Transverse colon (tissue), 4 donors: ENCODE data around the gene DSG1. TPM values are rescaled to one million over a fixed set of nuclear protein-coding genes. Genes with fewer than 3 reads are reported as not detected.
"Not testable (repeated sequence)": the region's sequence is repeated elsewhere in the genome, so short reads cannot be mapped to it uniquely, and the experiment has no call there.

Experiments used
- DNase-seq: peaks from one replicate; pipeline ENCODE4 v3.0.0-alpha.2; 2019
- H3K27ac ChIP-seq, 4 donors: fragments of 200-600 bp; sonication (generic); 2 replicates each; pipeline ENCODE4 v1.5.1; 2016 to 2018; ENCODE audit warnings: inconsistent platforms in 4 of 4
- H3K27me3 ChIP-seq: fragments of 200-600 bp; sonication (generic); 2 replicates; pipeline ENCODE4 v1.5.1; 2017; ENCODE audit warnings: inconsistent platforms
- H3K36me3 ChIP-seq, 4 donors: fragments of 200-600 bp; sonication (generic); 2 replicates each; pipeline ENCODE4 v1.5.1; 2017 to 2019; ENCODE audit warnings: inconsistent platforms in 4 of 4
- H3K4me1 ChIP-seq, 4 donors: fragments of 200-600 bp; sonication (generic); 2 replicates each; pipeline ENCODE4 v1.5.1; 2017 to 2020; ENCODE audit warnings: inconsistent platforms in 4 of 4
- H3K4me3 ChIP-seq, 4 donors: fragments of 200-600 bp; sonication (generic); 1 replicate in 1 of 4; 2 replicates in 3 of 4; pipeline versions ENCODE4 v1.5.1 to v1.6.1; 2017 to 2019; ENCODE audit warnings: inconsistent platforms in 4 of 4
- H3K9me3 ChIP-seq, 2 donors: fragments of 200-600 bp; sonication (generic); 2 replicates each; pipeline ENCODE4 v1.5.1; 2017 to 2019; ENCODE audit warnings: inconsistent platforms in 2 of 2
- EP300 ChIP-seq: sonication (generic); formaldehyde crosslinking; IDR thresholded peaks from one replicate; pipeline ENCODE4 v1.6.1; 2017; ENCODE audit warnings: antibody characterized with exemption, low read depth
- POLR2A ChIP-seq: fragments of 450-650 bp; IDR thresholded peaks from one replicate; pipeline ENCODE4 v1.6.1; 2016; ENCODE audit warnings: antibody characterized with exemption, mild to moderate bottlenecking, moderate library complexity
- POLR2AphosphoS5 ChIP-seq, 3 donors: sonication (generic); formaldehyde crosslinking; IDR thresholded peaks; one replicate each; pipeline ENCODE4 v1.6.1; 2016; ENCODE audit warnings: antibody characterized with exemption in 3 of 3
- WGBS, 2 donors: methylation state at CpG; one replicate each; pipeline ENCODE4 v1.1.5; 2018; ENCODE audit warnings: low coverage in 1 of 2; 5-methylcytosine and 5-hydroxymethylcytosine counted together
- in situ Hi-C, 4 donors: fragments of 200-750 bp; cut with MboI; loops; one replicate each; pipeline versions ENCODE4 v1.15.0 to v1.15.1; 2017; ENCODE audit warnings: low sequenced_read_pairs in 3 of 4, low pct_ligation_motif_present in 1 of 4, low pct_unique_long_range_greater_than_20kb in 1 of 4
- intact Hi-C: fragments of 100-400 bp; cut with DNase I; formaldehyde crosslinking; loops from one replicate; pipeline ENCODE4 v1.15.1; 2023; ENCODE audit warnings: low total_unique reads
- total RNA-seq, 4 donors: library from RNA; depleted of rRNA; stranded (reverse); fragments of >200 nt; gene quantifications; one replicate each; pipeline ENCODE4 v1.1.0, GENCODE V29; 2016
- TF ChIP-seq, protein P1 (sequence below), 5 experiments: fragments of 200-600 bp in 3 of 5; fragments of 450-650 bp in 2 of 5; sonication (generic) in 3 of 5; IDR thresholded peaks; 1 replicate in 2 of 5; 2 replicates in 3 of 5; pipeline ENCODE4 v1.5.1; 2016 to 2017; ENCODE audit warnings: antibody characterized with exemption in 5 of 5, inconsistent platforms in 3 of 5, mild to moderate bottlenecking in 2 of 5, moderate library complexity in 1 of 5

DSG1 gene
- total RNA-seq, 4 donors from 2014 or later = 0.16 TPM; not detected in 3

DNA sequence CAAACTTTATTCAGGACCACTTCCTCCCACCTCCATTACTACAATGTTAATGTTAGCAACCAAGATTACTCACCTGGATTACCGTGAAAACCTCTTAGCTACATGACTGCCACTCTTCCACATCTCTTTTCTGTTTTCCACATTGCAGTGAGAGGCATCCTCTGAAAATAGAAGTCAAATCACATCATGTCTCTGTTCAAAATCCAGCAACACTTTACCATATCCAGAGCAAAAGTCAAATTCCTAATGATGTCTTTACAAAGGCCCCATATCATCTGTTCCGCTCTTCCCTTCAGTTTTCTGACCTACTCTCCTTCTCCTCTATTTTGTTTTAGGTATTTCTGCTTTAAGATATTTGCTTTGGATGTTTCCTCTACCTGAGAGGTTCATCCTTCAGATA, 37.5 kb upstream of the DSG1 start:
- 67 to 100% methylated on average over 1 to 2 of the region's 2 CpGs for WGBS, 2 donors
- Histone ChIP-seq H3K27me3 (no peaks in the 10 kb centered on the region), H3K36me3 (no peaks in the 10 kb centered on the region), H3K4me1 (peaks cover 0 to 24% (median 8%) of the 10 kb centered on the region in 4 donors), H3K27ac (no peak overlapping the region), H3K9me3 (no peaks in the 10 kb centered on the region), H3K4me3 (no peak overlapping the region)
- in situ Hi-C loops = loop anchor here in 2 of 4 donors (25.0 kb wide), 1 partner anchor 107 kb away; the partner anchor contains the start of gene DSG4 (in 2 of the 2)
- TF ChIP-seq POLR2AphosphoS5 (IDR thresholded peaks at IDR 0.05) (no peak), POLR2A (no peak), EP300 (no peak)
- TF ChIP-seq, protein P1, sequence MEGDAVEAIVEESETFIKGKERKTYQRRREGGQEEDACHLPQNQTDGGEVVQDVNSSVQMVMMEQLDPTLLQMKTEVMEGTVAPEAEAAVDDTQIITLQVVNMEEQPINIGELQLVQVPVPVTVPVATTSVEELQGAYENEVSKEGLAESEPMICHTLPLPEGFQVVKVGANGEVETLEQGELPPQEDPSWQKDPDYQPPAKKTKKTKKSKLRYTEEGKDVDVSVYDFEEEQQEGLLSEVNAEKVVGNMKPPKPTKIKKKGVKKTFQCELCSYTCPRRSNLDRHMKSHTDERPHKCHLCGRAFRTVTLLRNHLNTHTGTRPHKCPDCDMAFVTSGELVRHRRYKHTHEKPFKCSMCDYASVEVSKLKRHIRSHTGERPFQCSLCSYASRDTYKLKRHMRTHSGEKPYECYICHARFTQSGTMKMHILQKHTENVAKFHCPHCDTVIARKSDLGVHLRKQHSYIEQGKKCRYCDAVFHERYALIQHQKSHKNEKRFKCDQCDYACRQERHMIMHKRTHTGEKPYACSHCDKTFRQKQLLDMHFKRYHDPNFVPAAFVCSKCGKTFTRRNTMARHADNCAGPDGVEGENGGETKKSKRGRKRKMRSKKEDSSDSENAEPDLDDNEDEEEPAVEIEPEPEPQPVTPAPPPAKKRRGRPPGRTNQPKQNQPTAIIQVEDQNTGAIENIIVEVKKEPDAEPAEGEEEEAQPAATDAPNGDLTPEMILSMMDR (IDR thresholded peaks at IDR 0.05) = no peak
- no peak for DNase-seq
- intact Hi-C loops = no loop called here

DNA sequence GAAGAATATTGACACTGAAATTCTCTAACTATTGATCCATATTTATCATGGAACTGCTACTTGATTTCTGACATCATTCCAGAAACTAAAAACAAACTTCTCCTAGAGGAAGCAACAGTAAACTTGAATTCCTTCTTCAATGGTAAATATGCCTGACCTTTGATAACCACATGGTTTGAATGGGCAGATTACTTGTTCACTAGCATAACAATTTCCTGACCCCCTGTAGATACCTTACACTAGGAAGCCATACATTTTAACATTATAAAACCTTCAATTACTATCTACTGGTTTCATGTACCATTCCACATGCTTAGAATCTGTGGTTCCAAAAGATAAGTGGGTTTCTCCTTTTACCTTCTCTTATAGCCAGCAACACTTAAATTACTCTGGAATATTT, 36.5 kb upstream of the DSG1 start:
- peaks cover 0 to 14% (median 2%) of the 10 kb centered on the region in 4 donors for H3K4me1 ChIP-seq
- in situ Hi-C loops = loop anchor here in 2 of 4 donors (25.0 kb wide), 1 partner anchor 106 kb away; the partner anchor contains the start of gene DSG4 (in 2 of the 2)
- no peak overlapping the region for H3K4me3 ChIP-seq
- no peaks in the 10 kb centered on the region for H3K36me3 ChIP-seq
- H3K27me3 ChIP-seq = no peaks in the 10 kb centered on the region
- TF ChIP-seq, protein P1 (IDR thresholded peaks at IDR 0.05) = no peak
- TF ChIP-seq EP300 (no peak), POLR2A (no peak), POLR2AphosphoS5 (IDR thresholded peaks at IDR 0.05) (no peak)
- no peak overlapping the region for H3K27ac ChIP-seq
- no peaks in the 10 kb centered on the region for H3K9me3 ChIP-seq
- intact Hi-C loops = no loop called here
- DNase-seq = no peak

DNA sequence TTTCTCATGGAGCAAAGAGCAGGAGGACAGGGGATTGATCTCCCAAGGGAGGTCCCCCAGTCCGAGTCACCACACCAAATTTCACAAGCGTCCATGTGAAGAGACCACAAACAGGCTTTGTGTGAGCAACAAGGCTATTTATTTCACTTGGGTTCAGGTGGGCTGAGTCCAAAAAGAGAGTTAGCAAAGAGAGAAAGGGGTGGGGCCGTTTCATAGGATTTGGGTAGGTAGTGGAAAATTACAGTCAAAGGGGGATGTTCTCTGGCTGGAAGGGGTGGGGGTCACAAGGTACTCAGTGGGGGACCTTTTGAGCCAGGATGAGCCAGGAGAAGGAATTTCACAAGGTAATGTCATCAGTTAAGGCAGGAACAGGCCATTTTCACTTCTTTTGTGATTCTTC, 28.5 kb upstream of the DSG1 start:
- H3K4me1 ChIP-seq, H3K27me3 ChIP-seq, DNase-seq, intact Hi-C loops, H3K27ac ChIP-seq, H3K4me3 ChIP-seq, H3K36me3 ChIP-seq: not testable (repeated sequence)
- 59 to 60% methylated on average over 2 to 3 of the region's 3 CpGs for WGBS, 2 donors
- H3K9me3 ChIP-seq = peaks cover 12 to 13% of the 10 kb centered on the region in 2 donors
- in situ Hi-C loops = loop anchor here in 2 of 4 donors (25.0 kb wide), 1 partner anchor 98 kb away; the partner anchor contains the start of gene DSG4 (in 2 of the 2)

DNA sequence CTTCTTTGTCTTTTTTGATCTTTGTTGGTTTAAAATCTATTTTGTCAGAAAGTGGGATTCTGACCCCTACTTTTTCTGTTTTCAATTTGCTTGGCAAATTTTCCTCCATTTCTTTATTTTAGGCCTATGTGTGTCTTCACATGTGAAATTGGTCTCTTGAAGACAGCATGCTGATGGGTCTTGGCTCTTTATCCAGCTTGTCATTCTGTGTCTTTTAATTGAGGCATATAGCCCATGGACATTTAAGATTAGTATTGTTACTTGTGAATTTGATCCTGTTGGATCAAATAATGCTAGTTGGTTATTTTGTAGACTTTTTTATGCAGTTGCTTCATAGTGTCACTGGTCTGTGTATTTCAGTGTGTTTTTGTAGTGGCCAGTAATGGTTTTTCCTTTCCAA, 26.3 kb upstream of the DSG1 start:
- no peak overlapping the region for H3K27ac ChIP-seq
- no peaks in the 10 kb centered on the region for H3K4me1 ChIP-seq
- TF ChIP-seq POLR2A = no peak
- TF ChIP-seq, protein P1 (IDR thresholded peaks at IDR 0.05) = no peak
- no peak for TF ChIP-seq EP300
- no peak for TF ChIP-seq POLR2AphosphoS5 (IDR thresholded peaks at IDR 0.05)
- no peaks in the 10 kb centered on the region for H3K36me3 ChIP-seq
- no peak overlapping the region for H3K4me3 ChIP-seq
- H3K27me3 ChIP-seq = no peaks in the 10 kb centered on the region
- DNase-seq = no peak
- intact Hi-C loops = no loop called here
- peaks cover 12 to 13% of the 10 kb centered on the region in 2 donors for H3K9me3 ChIP-seq
- in situ Hi-C loops = loop anchor here in 2 of 4 donors (25.0 kb wide), 1 partner anchor 96 kb away; the partner anchor contains the start of gene DSG4 (in 2 of the 2)

DNA sequence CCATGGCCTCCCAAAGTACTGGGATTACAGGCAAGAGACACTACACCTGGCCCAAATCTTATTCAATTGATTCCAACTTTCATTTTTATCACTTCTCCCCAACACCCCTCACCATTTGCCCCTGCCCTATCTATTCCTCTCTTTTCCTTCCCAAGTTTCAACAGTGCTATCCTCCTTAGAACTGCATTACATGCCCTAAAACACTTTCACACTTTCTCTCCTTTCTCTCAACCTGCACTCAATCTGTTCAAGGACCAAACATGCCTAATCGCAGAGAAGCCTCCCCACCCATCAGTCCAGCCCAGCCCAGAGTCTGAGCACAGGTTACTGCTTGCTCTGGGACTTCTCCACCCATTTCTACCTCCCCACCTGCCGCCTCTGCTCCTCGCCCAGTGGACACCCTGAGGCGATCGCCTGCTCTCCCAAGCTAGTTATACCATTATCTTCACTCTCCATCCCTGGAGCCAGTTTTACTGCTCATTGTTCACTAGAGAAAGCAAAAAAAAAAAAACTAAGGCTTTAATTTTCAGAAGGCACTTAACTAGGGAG, 23.7 kb upstream of the DSG1 start:
- H3K4me1 ChIP-seq = no peaks in the 10 kb centered on the region
- in situ Hi-C loops = loop anchor here in 2 of 4 donors (25.0 kb wide), 1 partner anchor 93 kb away; the partner anchor contains the start of gene DSG4 (in 2 of the 2)
- DNase-seq = no peak
- TF ChIP-seq POLR2AphosphoS5 (IDR thresholded peaks at IDR 0.05) (no peak), EP300 (no peak), POLR2A (no peak)
- TF ChIP-seq, protein P1 (IDR thresholded peaks at IDR 0.05) = no peak
- no peak overlapping the region for H3K4me3 ChIP-seq
- intact Hi-C loops = no loop called here
- H3K9me3 ChIP-seq = peaks cover 12 to 13% of the 10 kb centered on the region in 2 donors
- no peaks in the 10 kb centered on the region for H3K36me3 ChIP-seq
- H3K27ac ChIP-seq = no peak overlapping the region
- 89 to 93% methylated on average over 3 to 5 of the region's 5 CpGs for WGBS, 2 donors
- no peaks in the 10 kb centered on the region for H3K27me3 ChIP-seq
